Right lobe of liver (tissue), 6 donors: ENCODE measurements around the gene CEACAM19. TPM values are rescaled to one million over a fixed set of nuclear protein-coding genes. Genes with fewer than 3 reads are reported as not detected.

ENCODE experiments used
- ATAC-seq, 4 donors: fragments of 200-7000 bp; cut with Tn5 transposase; one replicate each; pipeline ENCODE4 v1.9.1; 2020; ENCODE audit warnings: mild to moderate bottlenecking in 4 of 4, moderate library complexity in 4 of 4
- DNase-seq, 3 donors: peaks; one replicate each; pipeline ENCODE4 v3.0.0-alpha.2; 2020
- H3K27ac ChIP-seq, 3 donors: fragments of 200-600 bp; one replicate each; pipeline ENCODE4 v1.8.0; 2022
- H3K27me3 ChIP-seq, 2 donors: fragments of 200-600 bp; one replicate each; pipeline ENCODE4 v1.8.0; 2022
- H3K36me3 ChIP-seq, 4 donors: fragments of 200-600 bp; sonication (generic) in 1 of 4; one replicate each; pipeline versions ENCODE4 v1.5.1 to v1.8.0; 2017 to 2022; ENCODE audit warnings: control low read depth in 1 of 4
- H3K4me1 ChIP-seq, 4 donors: fragments of 200-600 bp; sonication (generic) in 1 of 4; one replicate each; pipeline versions ENCODE4 v1.5.1 to v1.8.0; 2017 to 2022; ENCODE audit warnings: control low read depth in 1 of 4
- H3K4me3 ChIP-seq, 3 donors: fragments of 200-600 bp; one replicate each; pipeline ENCODE4 v1.8.0; 2022
- H3K9me3 ChIP-seq, 4 donors: fragments of 200-600 bp; sonication (generic) in 1 of 4; one replicate each; pipeline versions ENCODE4 v1.5.1 to v1.8.0; 2017 to 2022; ENCODE audit warnings: control low read depth in 1 of 4
- POLR2A ChIP-seq: fragments of 450-650 bp; IDR thresholded peaks from one replicate; pipeline ENCODE4 v1.6.1; 2017; ENCODE audit warnings: antibody characterized with exemption, mild to moderate bottlenecking
- whole genome bisulfite sequencing: methylation state at CpG from one replicate; pipeline ENCODE4 v1.1.6; 2018; ENCODE audit warnings: low coverage, low lambda C conversion rate; ENCODE audit not compliant: insufficient coverage; ENCODE audit errors: missing lambda C conversion rate; 5-methylcytosine and 5-hydroxymethylcytosine counted together
- intact Hi-C, 2 donors: fragments of 100-400 bp; cut with DNase I; formaldehyde crosslinking; loops; one replicate each; pipeline versions ENCODE4 v1.11.2 to v1.14.1; 2022
- total RNA-seq, 6 experiments: library from RNA; depleted of rRNA in 2 of 6; stranded (reverse); fragments of >200 nt in 2 of 6; fragmentation: NEBNext Ultra II Directional in 3 of 6; extraction: Animal tissue kit (Norgen Biotek cat#: 25700) in 3 of 6; gene quantifications; one replicate each; pipeline versions ENCODE4 v1.1.0 to v1.2.4, GENCODE V29; 2016 to 2023
- TF ChIP-seq, protein P1 (sequence below), 4 donors: fragments of 200-600 bp in 3 of 4; fragments of 450-650 bp in 1 of 4; IDR thresholded peaks; one replicate each; pipeline versions ENCODE4 v1.5.1 to v1.8.0; 2016 to 2022; ENCODE audit warnings: antibody characterized with exemption in 4 of 4, mild to moderate bottlenecking in 2 of 4
- donor health status: DM: no; HTN: yes; CAD: no.
- donor health status: DM: no; HTN: no; CAD: no.
- donor health status: DM: no; HTN: no; CAD: no.
- donor health status: DM: no; HTN: yes; CAD: no.
- donor health status: DM: no; HTN: yes; CAD: no.

The CEACAM19 gene
- total RNA-seq, 6 experiments from 2014 or later, result 3.3 to 9.0 (median 4.5) TPM

- H3K4me3 ChIP-seq, result no peak overlapping the region
- ATAC-seq (peak; percentile 42 to 63 (median 58)), DNase-seq (peak; percentile 61 to 71 (median 65))
- no peaks in the 10 kb centered on the region for H3K27me3 ChIP-seq
- TF ChIP-seq, protein P1, sequence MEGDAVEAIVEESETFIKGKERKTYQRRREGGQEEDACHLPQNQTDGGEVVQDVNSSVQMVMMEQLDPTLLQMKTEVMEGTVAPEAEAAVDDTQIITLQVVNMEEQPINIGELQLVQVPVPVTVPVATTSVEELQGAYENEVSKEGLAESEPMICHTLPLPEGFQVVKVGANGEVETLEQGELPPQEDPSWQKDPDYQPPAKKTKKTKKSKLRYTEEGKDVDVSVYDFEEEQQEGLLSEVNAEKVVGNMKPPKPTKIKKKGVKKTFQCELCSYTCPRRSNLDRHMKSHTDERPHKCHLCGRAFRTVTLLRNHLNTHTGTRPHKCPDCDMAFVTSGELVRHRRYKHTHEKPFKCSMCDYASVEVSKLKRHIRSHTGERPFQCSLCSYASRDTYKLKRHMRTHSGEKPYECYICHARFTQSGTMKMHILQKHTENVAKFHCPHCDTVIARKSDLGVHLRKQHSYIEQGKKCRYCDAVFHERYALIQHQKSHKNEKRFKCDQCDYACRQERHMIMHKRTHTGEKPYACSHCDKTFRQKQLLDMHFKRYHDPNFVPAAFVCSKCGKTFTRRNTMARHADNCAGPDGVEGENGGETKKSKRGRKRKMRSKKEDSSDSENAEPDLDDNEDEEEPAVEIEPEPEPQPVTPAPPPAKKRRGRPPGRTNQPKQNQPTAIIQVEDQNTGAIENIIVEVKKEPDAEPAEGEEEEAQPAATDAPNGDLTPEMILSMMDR (IDR thresholded peaks at IDR 0.05), result peak; percentile 80 to 89 (median 86)
- no peak for TF ChIP-seq POLR2A
- H3K27ac ChIP-seq, result peak overlapping the region in 1 of 3 donors; percentile 3
- peaks cover 5 to 81% (median 48%) of the 10 kb centered on the region in 4 donors for H3K36me3 ChIP-seq
- no peaks in the 10 kb centered on the region for H3K9me3 ChIP-seq
- WGBS, result 23% methylated on average over 15 of the region's 25 CpGs
- intact Hi-C loops, result loop anchor here (5.0 to 10.0 kb wide), 2 partner anchors 73 to 75 kb away; no protein-coding TSS in a partner anchor
- peaks cover 0 to 6% (median 0%) of the 10 kb centered on the region in 4 donors for H3K4me1 ChIP-seq
Measured at GRCh38 chr19:44657211-44657921, 13.9 kb upstream of the CEACAM19 start.

DNA sequence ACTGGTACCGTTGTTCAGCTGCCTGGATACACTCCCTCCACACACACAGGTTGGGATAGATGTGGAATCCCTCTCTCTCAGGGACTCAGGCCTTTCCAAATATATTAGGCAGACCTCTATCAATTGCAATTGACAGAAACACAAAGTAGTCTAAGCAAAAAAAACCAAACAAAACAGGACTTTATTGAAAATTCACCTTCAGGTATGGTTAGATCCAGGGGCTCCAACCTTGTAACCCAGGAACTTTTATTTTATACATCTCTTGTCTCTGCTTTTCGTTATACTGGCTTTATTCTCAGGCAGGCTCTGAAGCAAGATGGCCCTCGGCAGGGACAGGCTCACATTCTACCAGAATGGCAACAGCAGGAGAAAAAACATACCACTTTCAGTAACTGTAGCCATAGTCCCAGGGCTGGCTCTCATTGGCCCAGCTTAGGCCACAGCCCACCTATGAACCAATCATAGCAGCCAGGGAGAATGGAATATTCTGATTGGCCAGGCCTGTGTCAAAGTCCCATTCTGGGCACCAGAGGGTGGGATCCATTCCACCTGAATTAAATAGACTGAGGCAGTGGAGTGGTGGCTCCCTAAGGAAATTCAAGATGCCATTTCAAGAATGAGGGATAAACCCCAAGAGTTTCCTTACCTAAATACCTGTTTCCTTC lies 13.1 kb upstream of the CEACAM19 start:
- Histone ChIP-seq H3K4me3 (no peak overlapping the region), H3K36me3 (peaks cover 5 to 78% (median 44%) of the 10 kb centered on the region in 4 donors), H3K27ac (peak overlapping the region in 1 of 3 donors; percentile 3), H3K9me3 (no peaks in the 10 kb centered on the region), H3K27me3 (no peaks in the 10 kb centered on the region), H3K4me1 (peaks cover 0 to 6% (median 0%) of the 10 kb centered on the region in 4 donors)
- WGBS, result 100% methylated on average over 2 of the region's 3 CpGs
- ATAC-seq (peak in 2 of 4 donors; percentile 31 to 36), DNase-seq (peak in 1 of 3 donors; percentile 11)
- intact Hi-C loops, result loop anchor here (5.0 to 10.0 kb wide), 2 partner anchors 73 to 76 kb away; no protein-coding TSS in a partner anchor
- TF ChIP-seq, protein P1 (IDR thresholded peaks at IDR 0.05), result no peak
- TF ChIP-seq POLR2A, result no peak

DNA sequence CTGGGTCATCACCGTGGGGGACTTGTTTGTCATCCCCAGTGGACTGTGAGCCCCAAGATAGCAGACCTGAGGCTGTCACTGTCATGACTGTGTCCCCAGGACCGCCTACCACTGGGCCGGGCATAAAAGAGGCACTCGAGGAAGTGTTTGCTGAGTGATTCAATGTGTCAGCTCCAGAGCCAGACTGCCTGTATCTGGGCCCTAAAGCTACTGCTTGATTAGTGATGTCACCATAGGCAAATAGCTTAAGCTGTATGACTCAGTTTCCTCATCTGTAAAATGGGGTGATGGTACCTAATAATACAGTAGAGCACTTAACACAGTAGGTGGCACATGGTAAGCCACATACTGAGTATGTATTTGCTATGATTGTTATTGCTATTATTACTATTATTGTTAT lies 11.2 kb upstream of the CEACAM19 start:
- 83% methylated on average over 3 of the region's 4 CpGs for WGBS

GRCh38 chr19:44661205-44661604 lies 10.1 kb upstream of the CEACAM19 start:
- DNase-seq (peak in 1 of 3 donors; percentile 14), ATAC-seq (no peak)
- Histone ChIP-seq H3K4me1 (peaks cover 0 to 6% (median 0%) of the 10 kb centered on the region in 4 donors), H3K27me3 (no peaks in the 10 kb centered on the region), H3K4me3 (no peak overlapping the region), H3K36me3 (peaks cover 0 to 59% (median 34%) of the 10 kb centered on the region in 4 donors), H3K9me3 (no peaks in the 10 kb centered on the region), H3K27ac (no peak overlapping the region)
- intact Hi-C loops, result no loop called here
- WGBS, result 78% methylated on average over 4 of the region's 11 CpGs
- TF ChIP-seq POLR2A, result no peak
- TF ChIP-seq, protein P1 (IDR thresholded peaks at IDR 0.05), result no peak

More for the DNA sequence above, 11.2 kb upstream of the CEACAM19 start:
- Histone ChIP-seq H3K4me1 (peaks cover 0 to 6% (median 0%) of the 10 kb centered on the region in 4 donors), H3K27ac (no peak overlapping the region), H3K36me3 (peaks cover 0 to 70% (median 39%) of the 10 kb centered on the region in 4 donors), H3K9me3 (no peaks in the 10 kb centered on the region), H3K27me3 (no peaks in the 10 kb centered on the region), H3K4me3 (no peak overlapping the region)
- DNase-seq (peak in 1 of 3 donors; percentile 22), ATAC-seq (peak in 1 of 4 donors; percentile 23)
- intact Hi-C loops, result no loop called here
- TF ChIP-seq, protein P1 (IDR thresholded peaks at IDR 0.05), result no peak
- TF ChIP-seq POLR2A, result no peak
